ENCODE results near the gene SPIC. TPM values are rescaled to one million over a fixed set of nuclear protein-coding genes. Genes with fewer than 3 reads are reported as not detected.

SPIC gene
- total and polyA plus RNA-seq, 2 of the 13 experiments (the other 11 are each of a cell fraction or from before 2014, with no cell fraction given), result not detected

- TF ChIP-seq ZSCAN5A (CRISPR knock-in tag; IDR thresholded peaks at IDR 0.05; ENCODE audit: borderline replicate concordance), result no peak
- peak; percentile 34; the same call in 1 of the 2 replicates for TF ChIP-seq SIX1 (CRISPR knock-in tag; IDR thresholded peaks at IDR 0.05; ENCODE audit: borderline replicate concordance)
- TF ChIP-seq FOXO1 (CRISPR knock-in tag; IDR thresholded peaks at IDR 0.05), result peak; percentile 57; the same call in 1 of the 2 replicates
- TF ChIP-seq ZNF343 (CRISPR knock-in tag; IDR thresholded peaks at IDR 0.05), result no peak
- TF ChIP-seq PBX3 (CRISPR knock-in tag; IDR thresholded peaks at IDR 0.05; ENCODE audit: borderline replicate concordance), result no peak
- TF ChIP-seq FOXP4 (CRISPR knock-in tag; IDR thresholded peaks at IDR 0.05), result peak; percentile 33; the same call in 1 of the 2 replicates
- TF ChIP-seq KDM1A (CRISPR knock-in tag; IDR thresholded peaks at IDR 0.05), result peak; percentile 41; the same call in 1 of the 2 replicates
- TF ChIP-seq NR2F6 (IDR thresholded peaks at IDR 0.05), result no peak; the same call in 1 of the 2 replicates
- TF ChIP-seq NR2F6 (CRISPR knock-in tag; IDR thresholded peaks at IDR 0.05), result peak; percentile 62; the same call in 1 of the 2 replicates
- 0 out of 2 replicates have a peak, but pooled peaks have one; percentile 32 for TF ChIP-seq ZNF614 (CRISPR knock-in tag; IDR thresholded peaks at IDR 0.05; ENCODE audit: borderline replicate concordance)
- TF ChIP-seq RBM39 (IDR thresholded peaks at IDR 0.05; ENCODE audit: low read depth, low read length, poor library complexity, severe bottlenecking), result no peak
- 0 out of 2 replicates have a peak, but pooled peaks have one; percentile 25 for TF ChIP-seq ZNF3 (CRISPR knock-in tag; IDR thresholded peaks at IDR 0.05)
- no peak for TF ChIP-seq TGIF2 (CRISPR knock-in tag; IDR thresholded peaks at IDR 0.05)
- peak; percentile 46 for TF ChIP-seq PHF5A (CRISPR knock-in tag; IDR thresholded peaks at IDR 0.05; ENCODE audit: low read depth, unreplicated experiment)
- TF ChIP-seq FOXA1 (IDR thresholded peaks at IDR 0.05), result no peak
- peak; percentile 85 for TF ChIP-seq FOXA1 (CRISPR knock-in tag; IDR thresholded peaks at IDR 0.05)
- no peak for TF ChIP-seq SOX13 (IDR thresholded peaks at IDR 0.05)
- peak in 1 of 2 experiments; percentile 88; a peak in 2 of 4 replicates for TF ChIP-seq SOX13 (CRISPR knock-in tag; conservative IDR thresholded peaks at IDR 0.05 in 1 of 2, IDR thresholded peaks at IDR 0.05 in 1 of 2)
- TF ChIP-seq TBX2 (CRISPR knock-in tag; IDR thresholded peaks at IDR 0.05; ENCODE audit: borderline replicate concordance), result peak; percentile 45; the same call in 1 of the 2 replicates
- TF ChIP-seq HHEX (CRISPR knock-in tag; IDR thresholded peaks at IDR 0.05), result peak; percentile 59; the same call in 1 of the 2 replicates
- TF ChIP-seq ZFP1 (CRISPR knock-in tag; IDR thresholded peaks at IDR 0.05), result peak; percentile 31; the same call in 1 of the 2 replicates
- TF ChIP-seq FOXJ3 (CRISPR knock-in tag; IDR thresholded peaks at IDR 0.05; ENCODE audit: borderline replicate concordance), result no peak
- TF ChIP-seq GABPA (IDR thresholded peaks at IDR 0.05; ENCODE audit: low read depth, low read length), result no peak
- TF ChIP-seq GABPA (CRISPR knock-in tag; IDR thresholded peaks at IDR 0.05; ENCODE audit: low read depth), result 0 out of 2 replicates have a peak, but pooled peaks have one; percentile 11
- TF ChIP-seq KDM3A (CRISPR knock-in tag; IDR thresholded peaks at IDR 0.05; ENCODE audit: low read depth), result no peak
- peak; percentile 58; the same call in 1 of the 2 replicates for TF ChIP-seq ARID3A (IDR thresholded peaks at IDR 0.05; ENCODE audit: low read depth, low read length)
These were observed 15.3 kb upstream of the SPIC start (continued) for GRCh38 chr12:101459642-101460346.

Data from HepG2 (cell line).